OCI-LY3 (cell line): ENCODE data around the gene RPS16.
"Not testable (repeated sequence)": the region's sequence is repeated elsewhere in the genome, so short reads cannot be mapped to it uniquely, and the experiment has no call there.

ENCODE experiments used
- EZH2phosphoT487 ChIP-seq: fragments of 200-600 bp; shearing (Covaris generic); IDR thresholded peaks from 2 replicates; pipeline ENCODE4 v1.6.1; 2018; ENCODE audit warnings: antibody characterized with exemption, mixed run types, low read depth
- TF ChIP-seq, protein P1 (sequence below): fragments of 200-600, 300-600 bp; sonication (generic); IDR thresholded peaks from 2 replicates; pipeline ENCODE4 v1.5.1; 2014; ENCODE audit warnings: antibody characterized with exemption, low read length, low read depth

DNA sequence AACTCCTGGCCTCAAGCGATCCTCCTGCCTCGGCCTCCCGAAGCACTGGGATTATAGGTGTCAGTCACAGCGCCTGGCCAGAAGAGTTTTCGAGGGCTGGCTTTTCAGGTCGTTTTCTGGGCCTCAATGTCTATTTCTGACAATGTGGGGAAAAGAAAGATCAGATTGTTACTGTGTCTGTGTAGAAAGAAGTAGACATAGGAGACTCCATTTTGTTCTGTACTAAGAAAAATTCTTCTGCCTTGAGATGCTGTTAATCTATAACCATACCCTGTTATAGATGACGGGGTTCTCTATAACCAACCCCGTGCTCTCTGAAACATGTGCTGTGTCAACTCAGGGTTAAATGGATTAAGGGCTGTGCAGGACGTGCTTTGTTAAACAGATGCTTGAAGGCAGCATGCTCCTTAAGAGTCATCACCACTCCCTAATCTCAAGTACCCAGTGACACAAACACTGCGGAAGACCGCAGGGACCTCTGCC lies 43.6 kb upstream of the RPS16 start:
- TF ChIP-seq, protein P1, sequence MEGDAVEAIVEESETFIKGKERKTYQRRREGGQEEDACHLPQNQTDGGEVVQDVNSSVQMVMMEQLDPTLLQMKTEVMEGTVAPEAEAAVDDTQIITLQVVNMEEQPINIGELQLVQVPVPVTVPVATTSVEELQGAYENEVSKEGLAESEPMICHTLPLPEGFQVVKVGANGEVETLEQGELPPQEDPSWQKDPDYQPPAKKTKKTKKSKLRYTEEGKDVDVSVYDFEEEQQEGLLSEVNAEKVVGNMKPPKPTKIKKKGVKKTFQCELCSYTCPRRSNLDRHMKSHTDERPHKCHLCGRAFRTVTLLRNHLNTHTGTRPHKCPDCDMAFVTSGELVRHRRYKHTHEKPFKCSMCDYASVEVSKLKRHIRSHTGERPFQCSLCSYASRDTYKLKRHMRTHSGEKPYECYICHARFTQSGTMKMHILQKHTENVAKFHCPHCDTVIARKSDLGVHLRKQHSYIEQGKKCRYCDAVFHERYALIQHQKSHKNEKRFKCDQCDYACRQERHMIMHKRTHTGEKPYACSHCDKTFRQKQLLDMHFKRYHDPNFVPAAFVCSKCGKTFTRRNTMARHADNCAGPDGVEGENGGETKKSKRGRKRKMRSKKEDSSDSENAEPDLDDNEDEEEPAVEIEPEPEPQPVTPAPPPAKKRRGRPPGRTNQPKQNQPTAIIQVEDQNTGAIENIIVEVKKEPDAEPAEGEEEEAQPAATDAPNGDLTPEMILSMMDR: not testable (repeated sequence)
- TF ChIP-seq EZH2phosphoT487: not testable (repeated sequence)
